ENCODE results near the gene CABLES2.

Gene CABLES2

GRCh38 chr20:62357187-62357667 lies 49.9 kb downstream of the CABLES2 start:
- no peak for TF ChIP-seq YY1 (IDR thresholded peaks at IDR 0.05; ENCODE audit: low read depth)
- no peak; the same call in 1 of the 2 replicates for TF ChIP-seq EGR1 (IDR thresholded peaks at IDR 0.05)
- peak; percentile 96 for TF ChIP-seq EP300 (IDR thresholded peaks at IDR 0.05; ENCODE audit: borderline replicate concordance)
- peak; percentile 73 for TF ChIP-seq TEAD4 (IDR thresholded peaks at IDR 0.05)
- no peak; the same call in 1 of the 2 replicates for TF ChIP-seq RAD21 (IDR thresholded peaks at IDR 0.05; ENCODE audit: low read depth)
- no peak for TF ChIP-seq CREB1 (IDR thresholded peaks at IDR 0.05; ENCODE audit: low read depth)
- TF ChIP-seq TAF1 (IDR thresholded peaks at IDR 0.05; ENCODE audit: low read depth): no peak
- TF ChIP-seq CEBPB (IDR thresholded peaks at IDR 0.05): no peak; the same call in 1 of the 2 replicates
- TF ChIP-seq ZBTB7A (IDR thresholded peaks at IDR 0.05; ENCODE audit: low read depth): peak; percentile 94
- TF ChIP-seq USF1 (IDR thresholded peaks at IDR 0.05): no peak
- peak; percentile 73; the same call in 1 of the 2 replicates for TF ChIP-seq FOXM1 (IDR thresholded peaks at IDR 0.05; ENCODE audit: borderline replicate concordance, low read depth)
- TF ChIP-seq NFIC (IDR thresholded peaks at IDR 0.05): peak; percentile 99
- peak; percentile 47 for TF ChIP-seq MAX (IDR thresholded peaks at IDR 0.05)
- TF ChIP-seq TCF12 (IDR thresholded peaks at IDR 0.05; ENCODE audit: low read depth): peak; percentile 96
- TF ChIP-seq REST (IDR thresholded peaks at IDR 0.05; ENCODE audit: low read depth): no peak

GRCh38 chr20:62356589-62357186 lies 50.4 kb downstream of the CABLES2 start:
- no peak for TF ChIP-seq MAX (IDR thresholded peaks at IDR 0.05)

- TF ChIP-seq CEBPB (IDR thresholded peaks at IDR 0.05): no peak
- TF ChIP-seq TEAD4 (IDR thresholded peaks at IDR 0.05): peak; percentile 4; the same call in 1 of the 2 replicates
- no peak for TF ChIP-seq REST (IDR thresholded peaks at IDR 0.05; ENCODE audit: low read depth)
- TF ChIP-seq CREB1 (IDR thresholded peaks at IDR 0.05; ENCODE audit: low read depth): no peak
- peak; percentile 32; the same call in 1 of the 2 replicates for TF ChIP-seq ZBTB7A (IDR thresholded peaks at IDR 0.05; ENCODE audit: low read depth)
- no peak for TF ChIP-seq MAX (IDR thresholded peaks at IDR 0.05)
- no peak for TF ChIP-seq NFIC (IDR thresholded peaks at IDR 0.05)
- TF ChIP-seq EGR1 (IDR thresholded peaks at IDR 0.05): no peak
- TF ChIP-seq RAD21 (IDR thresholded peaks at IDR 0.05; ENCODE audit: low read depth): no peak
- no peak for TF ChIP-seq USF1 (IDR thresholded peaks at IDR 0.05)
- no peak for TF ChIP-seq EP300 (IDR thresholded peaks at IDR 0.05; ENCODE audit: borderline replicate concordance)
- no peak for TF ChIP-seq TCF12 (IDR thresholded peaks at IDR 0.05; ENCODE audit: low read depth)
- TF ChIP-seq TAF1 (IDR thresholded peaks at IDR 0.05; ENCODE audit: low read depth): no peak
- no peak for TF ChIP-seq YY1 (IDR thresholded peaks at IDR 0.05; ENCODE audit: low read depth)
Observed at GRCh38 chr20:62355878-62356588, 51.1 kb downstream of the CABLES2 start.

GRCh38 chr20:62355516-62355877 lies 51.6 kb downstream of the CABLES2 start:
- TF ChIP-seq EGR1 (IDR thresholded peaks at IDR 0.05) (no peak), MAX (IDR thresholded peaks at IDR 0.05) (peak; percentile 30; the same call in 1 of the 2 replicates), NFIC (IDR thresholded peaks at IDR 0.05) (peak; percentile 90), CREB1 (IDR thresholded peaks at IDR 0.05; ENCODE audit: low read depth) (no peak), TAF1 (IDR thresholded peaks at IDR 0.05; ENCODE audit: low read depth) (no peak), TEAD4 (IDR thresholded peaks at IDR 0.05) (peak; percentile 51), REST (IDR thresholded peaks at IDR 0.05; ENCODE audit: low read depth) (no peak), TCF12 (IDR thresholded peaks at IDR 0.05; ENCODE audit: low read depth) (peak; percentile 92; the same call in 1 of the 2 replicates), ZBTB7A (IDR thresholded peaks at IDR 0.05; ENCODE audit: low read depth) (peak; percentile 96), FOXM1 (IDR thresholded peaks at IDR 0.05; ENCODE audit: borderline replicate concordance, low read depth) (peak; percentile 64), CEBPB (IDR thresholded peaks at IDR 0.05) (no peak; the same call in 1 of the 2 replicates), EP300 (IDR thresholded peaks at IDR 0.05; ENCODE audit: borderline replicate concordance) (peak; percentile 89), RAD21 (IDR thresholded peaks at IDR 0.05; ENCODE audit: low read depth) (no peak), USF1 (IDR thresholded peaks at IDR 0.05) (0 out of 2 replicates have a peak, but pooled peaks have one; percentile 10), YY1 (IDR thresholded peaks at IDR 0.05; ENCODE audit: low read depth) (0 out of 2 replicates have a peak, but pooled peaks have one; percentile 18)
